GM19455 (cell line): Measurements from ENCODE around the gene CNTNAP2.
A peak's percentile ranks its signal among the peaks of the same experiment; 100 is the strongest.
"Not testable (repeated sequence)": the region's sequence is repeated elsewhere in the genome, so short reads cannot be mapped to it uniquely, and the experiment has no call there.

Experiments used
- ATAC-seq: cut with Tn5 transposase; IDR thresholded peaks from one replicate; pipeline ENCODE4 v1.9.1; 2021; ENCODE audit not compliant: unreplicated experiment

CNTNAP2 gene

DNA sequence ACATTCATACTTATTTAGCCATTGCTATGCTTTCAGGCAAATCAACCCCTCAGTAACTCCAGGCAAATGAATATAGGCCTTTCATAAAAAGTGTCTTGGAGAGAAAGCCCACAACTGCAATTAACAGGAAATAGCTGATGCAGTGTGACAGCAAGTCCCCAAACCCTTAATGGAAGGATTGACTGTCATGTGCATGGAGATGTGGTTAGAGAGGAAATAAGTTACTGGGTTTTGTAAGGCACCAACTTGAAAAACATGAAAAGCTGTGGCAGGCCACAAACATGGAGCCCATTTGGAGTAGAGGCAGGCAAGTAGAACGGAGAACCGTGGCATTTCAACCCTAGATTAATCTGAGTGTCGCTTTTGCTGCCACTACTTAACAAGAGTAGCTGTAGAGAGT lies 1924.6 kb downstream of the CNTNAP2 start:
- no peak for ATAC-seq

DNA sequence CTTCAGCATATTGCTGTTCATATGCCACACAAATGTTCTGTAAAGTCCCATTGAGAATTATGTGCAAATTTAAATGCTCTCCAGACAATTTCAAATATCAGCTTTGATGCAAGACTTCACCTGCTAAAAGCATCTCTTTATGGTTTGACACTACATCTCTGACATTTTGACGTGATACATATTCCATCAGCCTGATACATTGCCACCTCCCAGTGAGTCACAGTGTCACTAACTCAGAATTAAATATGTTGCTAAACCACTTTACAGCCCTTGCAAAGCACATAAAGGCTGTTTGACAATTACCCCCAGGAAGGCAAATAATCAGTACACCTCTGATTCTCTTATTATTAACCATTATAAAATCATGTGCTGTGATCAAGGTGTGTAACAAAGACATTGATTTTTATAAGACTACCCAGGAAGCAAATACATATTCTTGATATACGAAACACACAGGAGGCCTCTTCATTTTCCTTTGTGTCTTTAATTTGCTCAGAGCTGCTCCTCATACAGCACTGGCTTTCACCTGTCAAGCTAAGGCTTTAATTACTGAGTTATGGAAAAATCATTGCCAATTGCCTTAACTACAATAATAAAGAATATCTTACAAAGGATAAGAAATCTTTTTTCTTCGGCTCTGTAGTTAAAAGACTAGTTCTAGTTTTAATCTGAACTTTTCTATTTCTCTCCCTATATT lies 1926.5 kb downstream of the CNTNAP2 start:
- ATAC-seq = no peak

DNA sequence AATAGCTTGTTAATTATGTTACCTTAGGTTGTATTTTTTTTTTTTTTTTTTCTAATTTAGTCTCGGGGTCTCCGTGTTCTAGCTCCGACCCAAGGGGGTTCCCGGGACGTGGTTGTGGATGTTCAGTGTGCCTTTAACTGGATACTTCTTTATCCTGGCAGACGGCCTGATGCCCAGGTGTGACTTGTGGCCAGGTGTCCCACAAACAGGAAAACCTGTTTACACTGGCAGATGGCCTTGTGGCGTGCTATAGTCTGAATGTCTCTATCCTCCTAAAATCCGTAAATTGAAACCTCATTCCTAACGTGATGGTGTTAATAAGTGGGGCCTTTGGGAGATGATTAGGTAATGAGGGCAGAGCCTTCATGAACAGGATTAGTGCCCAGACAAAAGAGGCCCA lies 1927.6 kb downstream of the CNTNAP2 start:
- ATAC-seq = no peak

DNA sequence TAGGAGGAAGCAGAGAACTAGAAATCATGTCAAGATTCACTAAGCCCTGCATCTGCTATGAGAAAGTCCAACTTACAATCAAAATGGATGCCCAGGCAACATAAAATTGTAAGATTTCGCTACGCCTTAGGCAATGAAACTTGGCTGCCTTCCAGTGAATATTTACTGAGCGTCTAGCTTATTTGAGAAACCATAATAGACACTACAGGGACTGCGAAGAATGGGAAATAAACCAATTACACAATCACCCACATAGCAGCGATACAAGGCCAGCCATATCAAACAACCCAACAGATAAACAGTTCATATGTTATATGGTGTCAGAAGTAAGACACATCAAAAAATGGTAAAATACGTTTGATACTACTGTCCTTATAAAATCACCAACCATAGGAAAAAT lies 1928.9 kb downstream of the CNTNAP2 start:
- no peak for ATAC-seq

DNA sequence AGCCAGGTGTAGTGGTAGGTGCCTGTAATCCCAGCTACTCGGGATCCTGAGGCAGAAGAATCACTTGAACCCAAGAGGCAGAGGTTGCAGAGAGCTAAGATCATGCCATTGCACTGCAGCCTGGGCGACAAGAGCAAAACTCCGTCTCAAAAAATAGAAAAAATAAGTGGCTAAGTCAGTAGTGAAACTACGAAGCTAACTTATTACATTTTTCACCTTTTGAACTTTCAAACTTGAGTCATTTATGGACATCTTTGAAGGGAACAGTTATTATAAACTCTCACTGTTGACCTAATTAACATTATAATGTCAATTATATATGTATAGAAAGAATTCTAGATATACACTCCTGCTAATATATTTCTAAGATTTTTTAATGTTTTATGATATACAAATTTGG lies 1932.5 kb downstream of the CNTNAP2 start:
- ATAC-seq = peak; percentile 54

DNA sequence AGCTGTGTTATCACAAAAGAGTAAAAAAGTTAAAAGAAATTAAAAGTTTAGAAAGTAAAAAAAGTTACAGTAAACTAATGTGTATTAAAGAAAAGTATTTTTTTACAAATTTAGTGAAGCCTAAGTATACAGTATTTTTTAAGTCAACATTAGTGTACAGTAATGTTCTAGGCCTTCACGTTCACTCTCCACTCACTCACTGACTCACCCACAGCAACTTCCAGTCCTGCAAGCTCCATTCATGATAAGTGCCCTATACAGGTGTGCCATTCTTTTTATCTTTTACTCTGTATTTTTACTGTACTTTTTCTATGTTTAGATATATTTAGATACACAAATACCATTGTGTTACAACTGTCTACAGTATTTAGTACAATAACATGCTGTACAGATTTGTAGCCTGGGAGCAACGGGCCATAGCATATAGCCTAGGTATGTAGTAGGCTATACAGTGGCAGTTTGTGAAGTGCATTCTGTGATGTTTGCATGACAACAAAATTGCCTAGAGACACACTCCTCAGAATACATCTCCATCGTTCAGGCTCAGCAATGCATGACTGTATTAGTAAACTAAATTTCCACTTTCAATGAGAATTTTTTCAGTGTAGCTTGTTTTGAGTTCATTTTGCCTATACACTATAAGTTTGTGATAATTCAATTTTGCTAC lies 1934.0 kb downstream of the CNTNAP2 start:
- ATAC-seq = no peak

DNA sequence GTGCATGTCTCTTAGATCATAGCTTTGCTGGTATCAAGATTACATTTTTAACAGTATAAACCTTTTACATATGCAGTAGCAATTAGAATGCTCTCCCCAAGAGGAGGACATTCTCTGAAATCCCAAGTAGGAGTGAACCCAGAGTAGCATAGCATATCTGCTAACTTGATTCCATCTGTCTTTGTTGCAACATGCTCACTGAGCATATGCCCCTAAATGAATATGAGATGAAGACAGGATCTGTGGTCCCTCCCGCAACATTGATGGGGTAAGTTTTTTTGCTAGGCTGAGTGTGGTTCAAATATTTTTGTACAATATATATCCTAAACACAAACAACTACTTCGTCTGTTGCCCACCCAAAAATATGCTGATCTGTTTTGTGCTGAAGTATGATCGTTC lies 1939.8 kb downstream of the CNTNAP2 start:
- no peak for ATAC-seq

DNA sequence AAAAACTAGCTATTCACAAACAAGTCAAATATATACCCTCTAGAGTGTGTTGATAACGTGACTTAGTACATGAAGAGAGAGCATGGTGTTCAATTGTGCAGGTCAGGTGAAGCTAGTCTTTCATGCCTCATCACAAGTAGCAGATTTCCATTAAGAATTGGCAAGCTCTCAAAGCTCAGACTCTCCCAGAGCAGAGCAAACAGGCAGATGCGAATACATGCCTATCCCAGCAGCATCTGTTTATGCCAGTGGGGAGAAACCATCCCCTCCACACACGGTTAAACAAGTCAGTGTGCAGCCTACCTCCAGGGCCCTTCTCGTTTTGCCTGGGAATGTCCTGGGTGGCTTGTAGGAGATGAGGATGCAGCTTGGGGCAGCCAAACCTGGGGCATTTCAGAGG lies 1941.5 kb downstream of the CNTNAP2 start:
- no peak for ATAC-seq

DNA sequence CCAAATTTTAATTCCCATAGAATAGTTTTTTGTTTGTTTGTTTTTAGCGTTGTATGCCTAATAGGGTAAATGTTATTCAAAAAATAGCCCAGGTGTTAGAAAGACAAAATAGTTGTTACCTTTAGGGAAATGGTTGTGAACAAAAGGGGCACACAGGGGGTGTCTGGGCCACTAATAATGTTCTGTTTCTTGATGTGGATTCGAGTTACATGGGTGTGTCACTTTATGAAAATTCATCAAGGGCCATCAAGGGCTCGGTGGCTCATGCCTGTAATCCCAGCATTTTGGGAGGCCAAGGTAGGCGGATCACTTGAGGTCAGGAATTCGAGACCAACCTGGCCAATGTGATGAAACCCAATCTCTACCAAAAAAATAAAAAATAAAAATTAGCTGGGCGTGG lies 1942.2 kb downstream of the CNTNAP2 start:
- ATAC-seq = no peak

DNA sequence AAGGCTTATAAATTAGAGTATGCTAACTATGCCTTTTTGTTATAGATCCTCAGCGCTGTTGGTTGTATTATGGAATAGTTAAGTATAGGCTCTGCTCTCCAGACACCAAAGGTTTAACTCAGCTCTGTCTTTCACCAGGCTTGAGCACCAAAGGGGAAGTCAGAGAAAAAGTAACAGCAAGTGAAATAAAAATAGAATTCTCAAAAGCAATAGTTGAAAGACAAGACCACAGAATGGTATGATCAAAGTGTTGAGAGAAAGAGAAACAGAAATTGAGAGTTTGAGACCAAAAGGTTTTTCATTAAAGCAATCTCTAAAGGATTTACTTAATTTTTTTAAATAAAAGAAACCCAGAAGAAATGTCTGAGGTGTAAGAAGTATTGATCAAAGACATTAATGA lies 1944.1 kb downstream of the CNTNAP2 start:
- ATAC-seq = peak; percentile 81

DNA sequence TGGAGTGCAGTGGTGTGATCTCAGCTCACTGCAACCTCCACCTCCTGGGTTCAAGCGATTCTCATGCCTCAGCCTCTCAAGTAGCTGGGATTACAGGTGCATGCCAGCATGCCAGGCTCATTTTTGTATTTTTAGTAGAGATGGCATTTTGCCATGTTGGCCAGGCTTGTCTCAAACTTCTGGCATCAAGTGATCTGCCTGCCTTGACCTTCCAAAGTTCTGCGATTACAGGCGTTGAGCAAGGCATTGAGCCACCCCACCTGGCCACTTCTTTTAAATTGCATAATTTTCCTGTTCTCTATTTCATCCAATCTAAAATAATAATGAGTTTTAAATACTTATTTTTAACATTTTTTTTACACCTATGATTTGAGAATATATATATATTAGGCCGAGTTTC lies 1961.5 kb downstream of the CNTNAP2 start:
- not testable (repeated sequence) for ATAC-seq

DNA sequence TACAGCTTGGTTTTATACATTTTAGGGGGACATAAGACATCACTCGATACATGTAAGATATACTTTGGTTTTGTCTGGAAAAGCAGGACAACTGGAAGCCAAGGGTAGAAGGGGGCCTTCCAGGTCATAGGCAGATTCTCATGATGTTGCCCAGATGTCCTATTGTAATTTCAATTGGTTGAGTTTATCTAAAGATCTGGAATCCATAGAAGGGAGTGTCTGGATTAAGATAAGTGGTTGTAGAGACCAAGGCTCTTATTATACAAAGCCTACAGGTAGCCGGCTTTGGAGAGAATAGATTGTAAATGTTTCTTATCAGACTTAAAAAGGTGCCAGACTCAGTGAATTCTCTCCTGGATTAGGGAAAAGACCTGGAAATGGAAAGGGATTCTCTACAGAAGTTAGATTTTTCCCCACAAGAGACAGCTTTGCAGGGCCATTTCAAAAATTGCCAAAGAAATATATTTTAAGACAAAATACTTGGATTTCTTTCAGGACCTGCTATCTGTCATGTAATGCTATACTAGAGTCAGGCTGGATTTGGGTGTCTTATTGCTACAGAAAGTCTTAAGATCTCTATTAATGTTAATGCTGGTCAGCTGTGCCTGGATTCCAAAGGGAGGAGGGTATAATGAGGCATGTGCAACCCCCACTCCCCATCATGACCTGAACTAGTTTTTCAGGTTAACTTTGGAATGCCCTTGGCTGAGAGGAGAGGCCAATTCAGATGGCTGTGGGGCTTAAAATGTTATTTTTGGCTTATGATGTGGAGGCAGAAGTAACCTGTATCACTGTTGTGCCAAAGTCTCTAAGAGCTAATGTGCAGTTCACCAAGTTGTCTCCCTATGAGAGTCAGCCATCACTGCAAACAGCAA lies 1962.8 kb downstream of the CNTNAP2 start:
- no peak for ATAC-seq

DNA sequence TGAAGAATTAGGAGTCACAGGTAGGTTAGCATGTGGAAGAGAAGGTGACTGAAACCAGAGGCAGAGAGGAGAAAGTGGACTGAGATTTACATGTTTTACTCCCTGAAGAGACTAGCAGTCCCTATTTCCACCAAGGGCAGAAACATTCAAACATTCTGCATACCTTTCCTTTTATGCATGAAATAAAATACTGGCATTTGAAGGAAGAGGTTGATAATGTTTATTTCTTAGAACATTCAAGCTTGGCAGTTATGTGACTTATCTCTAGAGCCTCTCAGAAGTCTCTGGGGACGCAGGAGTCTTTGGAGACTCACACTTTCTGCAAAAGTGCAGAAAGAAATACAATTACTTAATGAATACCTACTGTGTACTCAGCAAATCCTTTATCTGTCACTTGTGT lies 1966.8 kb downstream of the CNTNAP2 start:
- no peak for ATAC-seq

DNA sequence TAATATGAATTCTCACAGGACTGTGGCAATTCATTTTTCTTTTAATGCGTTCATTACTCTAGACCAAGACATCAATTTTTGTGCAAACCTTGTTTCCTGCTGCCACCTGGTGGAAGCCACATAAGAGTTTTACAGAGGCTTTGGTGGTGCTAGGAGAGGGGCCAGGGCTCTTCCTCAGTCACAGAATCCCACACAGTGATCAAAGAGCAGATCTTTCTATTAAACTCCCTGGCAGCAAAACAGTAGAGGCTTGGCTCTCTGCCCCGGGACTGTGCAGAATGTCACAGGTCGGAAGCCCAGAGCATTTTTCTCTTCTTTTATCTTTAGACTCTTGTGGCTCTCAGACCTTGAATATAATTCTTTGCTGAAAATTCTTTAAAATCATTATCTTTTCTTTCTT lies 1967.5 kb downstream of the CNTNAP2 start:
- ATAC-seq = no peak

DNA sequence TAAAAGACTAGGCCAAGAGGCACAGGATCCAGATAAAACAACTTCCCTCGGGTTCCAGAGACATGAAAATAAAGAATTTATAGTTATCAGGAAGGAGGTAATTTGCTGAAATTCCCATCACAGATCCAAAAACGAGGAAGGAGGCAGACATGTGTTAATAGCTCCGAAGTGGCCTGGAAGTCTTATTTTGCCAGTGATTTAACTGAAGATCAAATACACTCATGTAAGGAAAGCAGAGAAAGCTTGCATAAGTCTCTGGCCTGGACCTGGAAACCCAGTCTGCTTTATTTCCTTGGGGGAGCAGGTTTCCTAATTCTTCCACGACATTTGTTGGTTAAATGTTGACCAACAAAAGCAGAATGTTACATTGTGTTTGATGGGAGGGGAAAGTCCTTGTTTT lies 1975.3 kb downstream of the CNTNAP2 start:
- ATAC-seq = no peak

DNA sequence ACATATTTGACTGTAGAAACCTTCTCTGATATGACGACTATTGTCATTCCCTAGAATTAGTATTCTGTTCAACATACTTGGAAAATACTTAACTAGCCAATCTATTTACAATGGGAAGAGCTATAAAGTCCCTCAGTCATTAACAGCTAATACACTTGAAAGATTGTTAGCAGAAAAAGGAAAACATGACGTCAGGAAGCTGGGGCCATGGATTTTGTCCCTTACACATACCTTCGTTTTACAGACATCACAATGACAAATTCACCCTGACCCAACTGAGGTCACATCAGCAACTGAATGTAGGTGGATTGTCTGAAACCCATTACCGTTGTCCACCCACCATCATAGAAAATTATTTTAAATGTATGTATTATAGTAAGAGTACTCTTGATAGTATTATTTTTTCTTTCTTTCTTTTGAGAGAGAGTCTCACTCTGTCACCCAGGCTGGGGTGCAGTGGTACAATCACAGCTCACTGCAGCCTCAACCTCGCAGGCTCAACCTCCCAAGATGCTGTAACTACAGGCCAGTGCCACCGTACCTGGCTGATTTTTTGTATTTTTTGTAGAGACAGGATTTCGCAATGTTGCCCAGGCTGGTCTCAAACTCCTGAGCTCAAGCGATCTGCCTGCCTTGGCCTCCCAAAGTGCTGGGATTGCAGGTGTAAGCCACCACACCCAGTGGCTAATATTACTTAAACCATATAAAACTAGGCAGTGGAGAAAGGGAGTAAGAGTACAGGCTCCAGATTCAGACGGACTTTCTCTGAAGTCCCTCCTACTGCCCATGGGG lies 1977.0 kb downstream of the CNTNAP2 start:
- ATAC-seq = no peak

DNA sequence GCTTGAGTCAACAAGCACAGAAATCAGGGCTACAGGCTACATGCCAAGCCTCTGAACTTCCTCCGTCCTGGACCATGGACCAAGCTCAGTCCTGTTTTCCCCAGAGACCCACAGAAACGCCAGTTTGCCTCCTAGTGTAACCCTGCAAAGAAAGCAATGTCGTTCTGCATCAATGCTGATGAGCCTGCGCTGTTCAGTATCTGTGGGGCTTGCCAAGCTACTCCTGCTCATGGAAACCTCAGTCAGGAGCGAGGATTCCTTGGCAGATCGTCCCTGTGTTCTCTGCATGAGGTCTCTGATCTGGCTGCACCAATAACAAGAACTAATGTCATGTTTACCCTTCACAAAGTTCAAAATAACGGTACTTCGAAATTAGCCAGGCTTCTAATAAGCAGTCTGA lies 1978.5 kb downstream of the CNTNAP2 start:
- ATAC-seq = no peak

DNA sequence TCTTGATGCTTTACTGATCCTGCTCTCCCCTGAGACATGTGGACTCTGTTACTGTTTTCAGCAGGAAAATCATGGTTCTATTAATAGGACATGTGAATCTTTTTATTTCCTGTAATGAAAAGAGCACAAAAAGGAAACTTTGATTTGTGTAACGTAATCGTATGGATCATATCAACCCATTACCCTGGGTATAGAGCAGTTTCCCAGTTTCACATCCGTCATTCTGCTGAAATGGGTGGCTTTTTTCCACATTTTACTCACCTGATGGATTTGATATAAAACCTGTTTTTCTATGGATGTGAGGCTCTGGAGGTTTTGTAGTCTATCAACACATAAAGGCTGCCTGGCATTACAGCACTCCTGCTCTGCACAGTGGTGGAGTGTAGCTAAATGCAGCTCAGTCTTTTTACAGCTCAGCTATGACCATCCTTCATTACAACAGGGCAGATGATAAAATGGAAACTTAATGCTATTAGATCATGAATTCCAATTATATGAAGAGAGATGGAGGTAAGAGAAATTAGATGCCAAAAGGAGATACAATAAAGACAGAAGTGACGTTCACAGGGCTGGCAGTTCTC lies 1987.6 kb downstream of the CNTNAP2 start:
- no peak for ATAC-seq

DNA sequence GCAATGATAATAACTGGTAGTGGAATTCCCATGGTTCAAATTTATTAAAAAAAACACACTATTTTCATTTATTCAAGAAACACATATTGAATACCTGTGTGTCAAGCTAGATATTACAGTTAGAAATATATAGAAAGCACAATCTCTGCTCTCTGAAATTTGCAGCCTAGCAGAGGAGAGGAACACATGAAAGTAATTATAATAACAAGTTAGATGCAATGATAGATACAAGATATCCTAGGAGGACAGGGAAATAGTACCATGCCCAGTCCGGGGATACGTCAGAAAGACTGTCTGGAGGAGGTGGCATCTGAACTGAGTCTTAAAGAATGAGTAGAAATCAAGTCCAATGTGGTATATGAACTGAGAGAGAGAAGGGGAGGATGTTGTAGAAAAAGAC lies 1988.3 kb downstream of the CNTNAP2 start:
- no peak for ATAC-seq

DNA sequence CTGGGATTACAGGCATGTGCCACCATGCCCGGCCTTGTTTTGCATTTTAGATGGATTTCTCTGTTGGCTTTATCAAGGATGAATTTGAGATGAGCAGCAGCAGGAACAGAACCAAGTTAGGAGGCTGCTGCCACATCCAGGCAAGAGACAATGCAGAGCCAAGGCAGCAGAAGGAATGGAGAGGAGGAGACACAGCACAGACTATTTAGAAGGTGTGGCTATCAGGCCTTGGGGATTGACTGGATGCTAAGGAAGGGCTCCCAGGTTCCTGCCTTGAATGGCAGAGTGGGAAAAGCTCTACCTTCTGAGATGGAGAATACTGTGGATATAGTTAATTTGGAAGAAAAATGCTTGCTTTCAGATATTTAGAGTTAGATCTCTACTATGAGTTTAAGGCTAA lies 1989.3 kb downstream of the CNTNAP2 start:
- ATAC-seq = no peak
